Fibroblast of pulmonary artery (primary cell): ENCODE data around the gene C7orf57.

Experiments
- DNase-seq: peaks from one replicate; pipeline ENCODE4 v3.0.0-alpha.2; 2010; ENCODE audit warnings: low read depth
- H3K4me3 ChIP-seq: replicated peaks from 2 replicates; pipeline ENCODE4 v1.5.1; 2011; ENCODE audit warnings: low read depth, mild to moderate bottlenecking, control low read depth, low read length, moderate library complexity
- TF ChIP-seq, protein P1 (sequence below): IDR thresholded peaks from 2 replicates; pipeline ENCODE4 v1.5.1; 2011; ENCODE audit warnings: mild to moderate bottlenecking, control low read depth, low read length, inconsistent platforms; ENCODE audit errors: missing control alignments

Gene C7orf57

DNA sequence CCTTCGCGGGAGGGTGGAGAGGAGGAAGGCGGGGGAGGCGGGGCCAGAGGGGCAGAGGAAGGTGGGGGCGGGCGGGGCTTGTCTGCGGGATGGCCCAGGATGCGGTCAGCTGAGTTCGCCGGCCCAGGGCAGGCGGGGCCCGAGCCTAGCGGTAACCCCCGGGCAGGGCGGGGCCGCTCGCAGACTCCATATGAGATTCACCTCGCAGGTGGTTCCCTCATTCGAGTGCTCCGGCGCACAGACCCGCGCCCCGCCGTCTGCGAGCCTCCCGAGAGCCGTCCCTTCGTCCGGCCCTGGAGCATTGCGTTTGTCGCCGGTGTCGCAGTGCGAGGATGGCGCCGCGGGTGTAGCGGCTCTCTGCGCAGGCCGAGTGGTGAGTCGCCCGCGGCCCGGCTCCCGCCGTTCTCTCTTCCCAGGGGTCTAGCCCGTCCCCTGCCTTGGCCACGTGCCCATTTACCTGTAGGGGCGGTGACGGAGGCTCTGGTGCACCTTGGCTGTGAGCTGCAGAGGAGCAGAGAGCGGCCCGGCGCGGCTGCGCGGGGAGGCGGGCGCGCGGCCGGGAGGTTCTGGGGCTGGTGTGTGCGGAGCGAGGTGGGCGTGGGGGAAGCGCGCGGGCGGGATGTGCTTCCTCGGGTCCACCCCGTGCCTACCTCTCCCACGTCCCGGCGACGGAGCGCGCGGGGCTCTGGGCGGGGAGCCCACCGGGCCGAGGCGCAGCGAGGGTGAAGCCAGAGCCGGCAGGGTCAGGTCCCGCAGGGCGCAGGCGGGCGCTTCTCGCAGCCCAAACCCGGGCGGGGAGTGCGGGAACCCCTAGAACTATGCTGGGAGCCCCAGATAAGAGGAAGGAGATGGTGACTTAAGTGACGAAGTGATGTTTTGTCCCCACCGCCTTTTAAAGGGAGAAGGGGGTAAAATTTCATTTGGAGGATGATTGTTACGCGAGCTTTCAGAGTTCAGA lies 54.0 kb downstream of the C7orf57 start, which contains the start of gene UPP1:
TSS of gene UPP1 (plus strand) at position 220 of the 958 bp plus-strand sequence. CDS start 5,519 bp downstream, outside the sequence.
- no peak for DNase-seq
- TF ChIP-seq, protein P1, sequence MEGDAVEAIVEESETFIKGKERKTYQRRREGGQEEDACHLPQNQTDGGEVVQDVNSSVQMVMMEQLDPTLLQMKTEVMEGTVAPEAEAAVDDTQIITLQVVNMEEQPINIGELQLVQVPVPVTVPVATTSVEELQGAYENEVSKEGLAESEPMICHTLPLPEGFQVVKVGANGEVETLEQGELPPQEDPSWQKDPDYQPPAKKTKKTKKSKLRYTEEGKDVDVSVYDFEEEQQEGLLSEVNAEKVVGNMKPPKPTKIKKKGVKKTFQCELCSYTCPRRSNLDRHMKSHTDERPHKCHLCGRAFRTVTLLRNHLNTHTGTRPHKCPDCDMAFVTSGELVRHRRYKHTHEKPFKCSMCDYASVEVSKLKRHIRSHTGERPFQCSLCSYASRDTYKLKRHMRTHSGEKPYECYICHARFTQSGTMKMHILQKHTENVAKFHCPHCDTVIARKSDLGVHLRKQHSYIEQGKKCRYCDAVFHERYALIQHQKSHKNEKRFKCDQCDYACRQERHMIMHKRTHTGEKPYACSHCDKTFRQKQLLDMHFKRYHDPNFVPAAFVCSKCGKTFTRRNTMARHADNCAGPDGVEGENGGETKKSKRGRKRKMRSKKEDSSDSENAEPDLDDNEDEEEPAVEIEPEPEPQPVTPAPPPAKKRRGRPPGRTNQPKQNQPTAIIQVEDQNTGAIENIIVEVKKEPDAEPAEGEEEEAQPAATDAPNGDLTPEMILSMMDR: no peak
- H3K4me3 ChIP-seq: peak within 1 kb of the TSS; percentile 84

DNA sequence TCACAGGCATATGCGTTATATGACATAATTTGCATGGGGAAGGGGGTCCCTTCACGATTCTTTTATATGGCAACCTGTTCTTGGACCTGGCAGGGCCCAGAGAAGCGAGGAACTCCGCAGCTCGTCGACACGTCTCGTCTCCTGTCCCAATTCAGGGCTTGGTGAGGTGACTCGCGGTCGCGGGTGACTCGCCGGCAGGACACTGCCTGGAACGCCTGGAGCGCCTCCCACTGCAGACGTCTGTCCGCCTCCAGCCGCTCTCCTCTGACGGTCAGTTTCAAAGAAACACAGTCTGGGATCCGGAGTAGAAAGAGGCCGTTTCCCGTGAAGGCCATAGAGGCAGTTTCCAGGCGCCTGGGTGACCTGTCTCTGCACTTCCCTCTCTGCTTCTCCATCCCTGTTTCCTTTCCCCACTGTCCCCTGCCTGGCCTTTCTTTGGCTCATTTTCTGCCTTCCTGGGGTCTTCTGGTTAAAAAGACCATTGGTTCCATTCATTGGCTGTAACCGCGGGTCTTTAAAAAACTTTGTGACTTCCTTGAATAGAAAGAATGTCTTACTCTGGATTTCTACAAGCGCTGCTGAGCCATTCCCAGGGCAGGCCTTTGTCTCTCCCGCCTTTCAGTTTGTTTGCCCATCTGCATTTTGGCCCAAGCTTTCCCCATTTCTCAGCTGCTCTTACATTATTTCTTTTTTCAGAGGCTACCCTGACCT lies 54.9 kb downstream of the C7orf57 start:
- peak; percentile 51 for DNase-seq
- TF ChIP-seq, protein P1: no peak
- H3K4me3 ChIP-seq: peak overlapping the region; percentile 84

DNA sequence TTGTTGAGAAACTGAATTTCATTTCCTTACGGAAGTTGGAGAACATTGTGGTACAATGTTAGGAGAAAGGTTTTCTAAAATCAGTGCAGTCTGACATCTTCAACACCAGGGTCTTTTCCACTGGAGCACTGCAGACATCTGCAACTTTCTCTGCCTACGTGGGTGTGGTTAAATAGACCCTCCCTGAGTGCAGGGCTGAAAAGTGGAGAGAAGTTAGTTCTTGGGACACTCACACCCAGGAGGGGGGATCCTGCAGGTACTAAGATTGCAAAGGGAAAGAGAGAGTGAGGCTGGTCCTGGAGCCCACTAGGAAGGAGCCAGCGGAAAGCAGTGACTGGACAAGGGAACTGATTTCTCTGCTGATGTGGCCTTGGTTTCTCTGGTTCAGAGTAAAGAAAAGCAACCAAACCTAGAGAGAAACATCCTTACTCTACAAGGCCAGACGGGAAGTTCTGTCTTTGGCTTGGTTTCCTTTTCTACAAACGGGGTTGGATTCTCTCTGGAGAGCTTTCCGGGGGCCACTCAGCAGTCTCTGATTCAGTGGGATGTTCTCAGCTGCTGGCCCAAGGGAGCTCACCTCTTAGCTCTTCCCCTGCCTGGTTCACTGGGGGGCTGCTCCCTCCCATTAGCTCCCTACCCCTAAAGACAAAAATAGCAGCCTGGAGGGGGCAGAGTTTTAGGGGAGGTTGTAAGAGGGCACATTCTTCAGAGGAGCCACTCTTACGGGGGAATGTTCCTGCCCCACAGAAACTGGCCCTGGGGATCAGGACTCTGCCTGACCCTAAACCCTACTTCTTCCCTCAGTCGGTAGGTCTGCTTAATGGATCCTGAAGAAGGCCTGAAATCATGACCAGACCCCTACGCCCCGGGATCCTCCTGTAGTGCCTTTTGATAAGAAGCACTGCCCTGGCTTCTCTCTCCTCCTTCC lies 56.4 kb downstream of the C7orf57 start:
- no peak for DNase-seq
- TF ChIP-seq, protein P1: no peak
- H3K4me3 ChIP-seq: no peak overlapping the region

DNA sequence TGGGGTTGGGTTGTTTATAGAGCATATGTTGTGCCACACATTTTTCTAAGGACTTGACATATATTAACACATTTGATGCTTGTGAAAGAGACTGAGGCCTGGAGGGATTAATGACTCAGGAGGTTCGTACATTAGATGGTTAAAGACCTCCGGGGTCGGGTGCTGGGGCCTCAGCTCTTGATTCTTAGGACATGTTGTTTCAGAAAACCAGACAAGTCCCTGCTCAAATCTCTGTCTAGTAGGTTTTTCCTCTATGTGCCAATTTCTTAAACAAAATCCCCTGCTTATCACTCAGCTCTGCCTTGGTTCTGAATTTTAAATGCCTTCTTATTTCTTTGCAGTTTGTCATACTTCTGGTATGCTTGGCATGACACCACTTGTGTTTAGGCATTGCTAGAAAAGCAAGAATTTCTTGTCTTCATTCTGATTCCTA lies 59.5 kb downstream of the C7orf57 start:
- DNase-seq: peak; percentile 70
- no peak overlapping the region for H3K4me3 ChIP-seq

DNA sequence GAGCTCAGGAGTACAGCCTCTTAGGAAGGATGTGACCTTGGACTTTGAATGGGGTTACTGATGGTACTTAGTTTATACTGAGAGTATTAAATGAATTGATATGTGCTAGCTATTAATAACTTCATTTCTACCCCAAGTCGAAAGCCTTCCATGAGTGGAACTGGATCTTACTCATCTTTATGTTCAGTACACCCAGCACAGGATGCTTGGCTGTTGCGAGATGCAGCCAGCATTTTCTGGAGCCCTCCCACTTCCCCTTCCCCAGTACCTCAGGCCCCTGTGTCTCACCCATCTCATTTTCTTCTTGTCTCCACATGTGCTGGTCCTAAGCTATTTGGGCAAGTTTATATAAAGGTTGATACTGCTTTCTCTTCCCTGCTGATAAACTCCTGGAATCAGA lies 60.9 kb downstream of the C7orf57 start:
- no peak for DNase-seq
- H3K4me3 ChIP-seq: no peak overlapping the region
- TF ChIP-seq, protein P1: no peak

More for the DNA sequence above, 59.5 kb downstream of the C7orf57 start:
- TF ChIP-seq, protein P1: no peak
